GM10266 (cell line): ENCODE results near the gene CPNE5.

Experiments used
- DNase-seq: peaks from one replicate; pipeline ENCODE4 v3.0.0; 2012; ENCODE audit errors: extremely low spot score
- CTCF ChIP-seq: IDR thresholded peaks from 2 replicates; pipeline ENCODE4 v1.5.1; 2012; ENCODE audit warnings: mild to moderate bottlenecking, low read depth; ENCODE audit not compliant: control insufficient read depth, insufficient read depth; ENCODE audit errors: missing control alignments

Gene CPNE5

GRCh38 chr6:36743538-36744303 lies 95.5 kb downstream of the CPNE5 start:
- TF ChIP-seq CTCF, result no peak
- no peak for DNase-seq

- no peak for TF ChIP-seq CTCF
- DNase-seq, result no peak
Measured at GRCh38 chr6:36743032-36743431, 96.2 kb downstream of the CPNE5 start.

- no peak for TF ChIP-seq CTCF
- no peak for DNase-seq
Measured at GRCh38 chr6:36742146-36742545, 97.1 kb downstream of the CPNE5 start.

- DNase-seq, result no peak
- TF ChIP-seq CTCF, result no peak
Measured at GRCh38 chr6:36740818-36741179, 98.4 kb downstream of the CPNE5 start.

GRCh38 chr6:36739947-36740817 lies 99.1 kb downstream of the CPNE5 start:
- no peak for DNase-seq
- no peak for TF ChIP-seq CTCF

GRCh38 chr6:36738108-36738507 lies 101.1 kb downstream of the CPNE5 start:
- no peak for DNase-seq
- no peak for TF ChIP-seq CTCF
